ENCODE measurements around the gene NLGN1.

DNA sequence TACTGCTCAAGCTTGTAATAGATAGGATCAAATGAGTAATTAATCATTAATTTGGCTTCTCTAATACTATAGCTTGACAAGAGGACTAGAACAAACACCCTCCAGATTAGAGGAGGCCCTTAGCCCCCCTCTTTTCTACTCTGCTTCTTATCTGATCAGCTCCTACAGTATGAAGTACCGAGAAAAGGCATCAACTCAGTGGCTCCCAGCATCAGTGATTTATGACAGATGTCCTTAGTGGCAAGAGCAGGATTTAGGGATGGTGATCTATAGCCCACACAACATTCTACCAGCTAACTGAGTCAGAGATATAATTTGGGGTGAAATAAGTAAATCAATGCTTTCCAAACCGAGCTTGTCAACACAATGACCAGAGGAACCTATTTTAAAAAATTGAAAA, 541.1 kb downstream of the NLGN1 start:
- TF ChIP-seq POLR2A (IDR thresholded peaks at IDR 0.05; ENCODE audit: control extremely low read depth in 1 of 2, low read depth in 2 of 2, low read length in 2 of 2) (no peak), SIX5 (IDR thresholded peaks at IDR 0.05; ENCODE audit: low read depth, low read length) (no peak)
- TF ChIP-seq, protein P1, sequence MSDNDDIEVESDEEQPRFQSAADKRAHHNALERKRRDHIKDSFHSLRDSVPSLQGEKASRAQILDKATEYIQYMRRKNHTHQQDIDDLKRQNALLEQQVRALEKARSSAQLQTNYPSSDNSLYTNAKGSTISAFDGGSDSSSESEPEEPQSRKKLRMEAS (IDR thresholded peaks at IDR 0.05), result no peak
